ENCODE results near the gene SSC4D.

Gene SSC4D

GRCh38 chr7:76351372-76351771, 58.1 kb downstream of the SSC4D start:
- no peak for DNase-seq

GRCh38 chr7:76349313-76349885, 60.1 kb downstream of the SSC4D start:
- DNase-seq = no peak

GRCh38 chr7:76347710-76348109, 61.8 kb downstream of the SSC4D start:
- no peak for DNase-seq

- DNase-seq = no peak
Observed at GRCh38 chr7:76346778-76347177, 62.7 kb downstream of the SSC4D start.

GRCh38 chr7:76346097-76346496, 63.4 kb downstream of the SSC4D start:
- no peak for DNase-seq

- no peak for DNase-seq
Observed at GRCh38 chr7:76343931-76344321, 65.6 kb downstream of the SSC4D start.

- DNase-seq = no peak
Observed at GRCh38 chr7:76343294-76343930, 66.1 kb downstream of the SSC4D start.

- DNase-seq = no peak
Observed at GRCh38 chr7:76342222-76342621, 67.3 kb downstream of the SSC4D start.

- no peak for DNase-seq
Observed at GRCh38 chr7:76340617-76341131, 68.8 kb downstream of the SSC4D start.
